ENCODE results near the gene STARD3NL.

Gene STARD3NL

DNA sequence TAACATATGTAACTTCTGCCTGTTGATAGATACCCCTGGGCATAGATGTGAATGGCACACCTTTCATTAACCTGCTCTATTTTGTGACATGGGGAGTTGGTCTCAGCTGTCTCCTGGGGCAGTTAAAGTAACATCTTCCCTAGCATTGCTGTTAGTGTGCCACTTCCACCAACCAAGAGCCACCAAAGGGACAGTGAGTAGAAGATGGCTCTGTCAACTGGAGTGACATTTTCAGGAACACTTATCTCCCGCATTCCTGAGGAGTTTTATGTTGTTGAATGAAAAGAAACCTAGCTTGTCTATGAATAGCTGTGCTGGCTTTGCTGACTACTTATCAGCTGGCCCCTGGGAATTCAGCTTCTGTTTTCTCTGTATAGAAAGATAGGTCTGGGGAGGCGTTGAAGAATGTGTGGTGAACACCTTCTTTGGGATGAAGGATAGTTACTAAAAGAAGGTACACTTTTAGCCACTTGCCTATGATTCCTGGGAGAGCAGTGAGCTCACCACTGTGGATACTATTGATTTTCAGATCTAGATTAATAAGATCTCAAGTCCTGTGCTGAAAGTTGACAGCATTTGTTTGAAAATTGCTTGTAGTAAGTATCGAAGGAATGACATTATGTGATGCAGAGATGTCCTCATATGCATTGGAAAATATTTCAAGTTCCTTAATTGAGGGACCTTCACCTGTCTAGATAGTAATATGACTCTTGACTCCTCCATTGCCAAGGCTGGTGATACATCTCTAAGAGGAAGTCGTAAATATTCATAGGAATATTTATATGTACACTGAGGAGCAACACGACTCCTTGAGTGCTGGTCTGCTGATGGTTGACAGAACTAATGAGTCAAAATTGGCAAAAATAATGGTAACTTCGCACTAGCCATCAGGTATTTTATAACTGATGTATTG is 7.6 kb downstream of the STARD3NL start:
- no peak for DNase-seq

DNA sequence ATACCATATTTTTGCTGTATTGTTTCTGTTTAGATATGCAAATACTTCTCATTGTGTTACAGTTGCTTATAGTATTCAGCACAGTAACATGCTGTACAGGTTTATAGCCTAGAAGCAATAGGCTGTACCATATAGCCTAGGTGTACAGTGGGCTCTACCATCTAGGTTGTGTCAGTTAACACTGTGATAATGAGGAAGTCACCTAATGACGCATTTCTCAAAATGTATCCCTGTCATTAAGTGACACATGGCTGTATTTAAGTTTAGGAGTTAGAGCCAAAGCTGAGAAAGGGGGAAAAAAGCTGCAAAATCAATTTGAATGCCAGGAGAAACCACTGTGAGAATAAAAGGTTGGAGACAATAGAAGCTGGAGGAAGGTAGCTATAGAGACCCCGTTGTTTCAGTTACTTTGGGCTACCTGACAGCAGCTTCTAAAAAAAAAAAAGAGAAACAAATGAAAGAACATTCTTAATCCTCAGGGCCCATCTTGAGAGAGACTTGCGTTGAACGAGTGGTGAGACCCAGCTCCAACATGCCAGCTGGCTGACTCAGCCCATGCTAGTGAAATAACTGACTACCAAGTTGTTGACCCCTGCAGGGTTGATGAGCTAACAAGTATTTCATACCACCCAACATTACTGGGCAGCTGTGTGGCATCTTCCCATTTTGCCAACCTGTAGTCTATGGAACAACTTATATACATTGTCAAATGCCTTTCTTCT is 8.7 kb downstream of the STARD3NL start:
- DNase-seq, result no peak

DNA sequence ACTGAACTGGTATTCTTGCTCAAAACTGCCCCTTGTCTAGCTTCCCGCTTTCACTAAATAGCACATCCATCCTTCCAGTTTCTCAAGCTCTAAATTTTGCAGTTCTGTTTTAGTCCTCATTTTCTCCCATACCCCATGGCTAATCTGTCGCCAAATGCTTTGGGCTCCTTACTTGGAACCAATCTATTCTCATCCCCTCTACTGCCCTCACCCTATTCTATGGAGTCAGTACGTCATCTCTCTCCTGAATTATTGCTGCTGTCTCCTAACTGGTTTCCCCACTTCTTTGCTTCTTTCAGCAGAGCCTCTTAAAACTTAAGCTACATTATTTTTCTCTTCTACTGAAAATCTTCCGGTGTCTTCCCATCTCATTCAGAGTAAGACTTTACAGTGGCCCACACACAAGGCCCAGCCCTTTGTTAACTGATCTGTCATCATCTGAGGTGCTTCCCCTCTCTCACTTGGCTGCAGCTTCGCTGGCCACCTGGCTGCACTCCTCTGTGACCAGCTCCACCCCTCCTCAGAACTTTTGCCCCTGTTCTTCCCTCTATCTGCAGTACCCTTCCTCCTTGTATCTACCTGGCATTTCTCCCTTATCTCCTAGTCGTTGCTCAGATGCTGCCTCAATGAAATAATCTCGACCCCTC is 9.9 kb downstream of the STARD3NL start:
- DNase-seq, result no peak

DNA sequence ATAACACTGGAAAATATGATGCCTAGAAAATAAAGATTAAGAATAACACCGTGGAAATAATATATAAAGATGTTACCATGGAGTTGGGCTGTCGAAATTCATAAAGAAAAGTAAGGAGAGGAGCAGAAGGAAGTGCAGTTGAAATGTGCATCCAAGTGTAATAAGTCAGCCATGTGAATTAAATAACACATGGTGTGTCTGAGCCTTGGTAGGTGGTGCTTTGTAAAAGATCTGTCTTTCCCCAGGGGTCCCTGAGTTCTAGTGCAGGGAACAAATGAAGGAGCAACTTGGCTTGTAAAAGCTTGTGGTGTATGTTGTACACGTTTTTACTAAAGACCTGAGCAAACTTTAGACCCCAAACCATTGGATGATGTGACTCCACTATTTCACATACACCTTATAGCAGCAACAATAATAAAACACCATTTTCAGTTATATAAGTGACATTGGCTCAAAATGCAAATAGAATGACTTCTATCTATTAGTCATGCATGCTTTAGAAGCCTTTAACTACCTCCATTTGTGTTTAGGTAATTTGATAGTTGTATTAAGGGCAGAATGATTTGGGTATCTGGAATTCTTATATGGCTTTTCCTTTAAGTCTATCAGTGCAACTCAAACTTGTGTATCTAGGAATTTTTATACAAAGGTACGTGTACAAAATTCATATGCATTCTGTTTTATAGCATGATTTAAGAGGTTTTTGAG is 11.3 kb downstream of the STARD3NL start:
- no peak for DNase-seq

DNA sequence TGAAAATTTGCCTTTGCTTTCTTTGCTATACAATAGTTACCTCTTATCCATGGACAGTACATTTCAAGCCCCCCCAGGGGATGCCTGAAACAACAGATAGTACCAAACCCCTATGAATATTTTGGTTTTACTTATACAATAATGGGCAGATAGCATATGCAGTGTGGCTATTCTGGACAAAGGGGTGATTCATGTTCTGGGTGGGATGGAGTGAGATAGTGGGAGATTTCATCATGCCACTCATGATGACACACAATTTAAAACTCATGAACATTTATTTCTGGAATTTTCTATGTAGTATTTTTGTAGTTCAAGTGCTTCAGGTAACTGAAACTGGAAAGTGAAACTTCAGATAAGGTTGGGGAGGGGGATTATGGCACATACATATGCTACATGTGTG is 12.0 kb downstream of the STARD3NL start:
- no peak for DNase-seq

DNA sequence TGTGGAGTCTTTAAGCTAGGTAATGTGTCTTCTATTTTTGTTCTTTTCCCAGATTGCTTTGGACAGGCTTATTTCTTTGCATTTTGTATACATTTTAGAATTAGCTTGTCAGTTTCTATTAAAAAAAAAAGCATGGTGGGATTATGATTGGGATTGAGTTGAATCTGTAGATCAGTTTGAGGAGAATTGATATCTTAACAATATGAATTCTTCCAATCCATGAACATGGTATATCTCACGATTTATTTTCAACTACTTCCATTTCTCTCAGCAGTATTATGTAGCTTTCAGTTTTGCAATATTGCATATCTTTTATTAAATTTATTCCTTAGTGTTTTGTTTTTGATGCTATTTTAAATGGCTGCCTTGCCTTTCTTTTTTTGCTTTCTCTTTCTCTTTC is 13.7 kb downstream of the STARD3NL start:
- no peak for DNase-seq

DNA sequence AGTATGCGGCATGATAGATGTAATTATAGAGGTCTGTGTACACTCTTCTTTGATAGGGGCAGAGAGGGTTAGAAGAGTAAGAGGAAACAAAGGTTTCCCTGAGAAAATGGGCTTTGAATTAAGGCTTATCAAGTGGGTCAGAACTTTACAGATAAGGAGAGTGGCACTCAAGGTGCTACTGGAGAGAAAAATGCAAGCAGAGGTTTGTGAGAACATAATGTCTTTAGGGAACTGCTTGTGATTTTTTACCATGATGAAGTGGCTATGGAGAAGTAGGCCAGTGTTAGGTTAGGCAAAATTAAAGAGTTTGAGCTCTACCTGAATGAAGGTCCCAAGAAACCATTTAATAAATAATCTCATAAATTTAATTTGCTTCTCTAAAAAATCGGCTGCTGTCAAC is 14.3 kb downstream of the STARD3NL start:
- no peak for DNase-seq

DNA sequence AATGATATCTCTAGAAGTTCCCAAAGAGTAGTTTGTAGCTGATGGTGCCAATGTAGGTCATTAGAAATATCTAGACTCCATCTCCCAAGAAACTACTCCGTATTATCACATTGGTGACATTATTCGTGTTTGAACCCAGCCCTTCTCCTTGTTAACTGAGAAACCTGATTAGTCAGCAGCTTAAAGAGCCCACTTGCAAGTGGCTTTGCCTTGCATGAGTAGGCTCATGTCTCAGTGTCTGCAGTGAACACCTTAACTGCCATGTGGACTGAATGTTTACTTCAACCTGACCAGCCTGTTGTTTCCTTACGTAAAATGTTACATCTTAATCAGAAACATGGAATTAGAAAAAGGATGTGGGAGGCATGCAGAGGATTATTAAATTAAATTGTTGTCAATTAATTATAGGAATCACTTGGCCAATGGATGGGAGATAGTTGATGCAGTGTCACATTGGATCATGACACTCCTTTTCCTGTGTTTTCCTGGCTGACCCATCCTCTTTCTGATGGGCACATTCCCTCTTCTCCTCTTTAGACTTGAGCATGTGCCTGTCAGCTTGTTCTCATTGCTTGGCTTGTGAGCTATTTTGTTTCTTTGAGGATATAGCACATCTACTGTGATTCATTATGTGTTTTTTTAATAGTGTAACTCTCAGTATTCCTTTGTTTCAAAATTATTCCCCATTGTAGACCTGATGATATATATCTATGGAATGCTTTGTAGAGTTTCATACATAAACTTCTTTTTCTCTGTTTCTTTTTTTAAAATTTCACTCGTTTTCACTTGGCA is 18.0 kb downstream of the STARD3NL start:
- no peak for DNase-seq

DNA sequence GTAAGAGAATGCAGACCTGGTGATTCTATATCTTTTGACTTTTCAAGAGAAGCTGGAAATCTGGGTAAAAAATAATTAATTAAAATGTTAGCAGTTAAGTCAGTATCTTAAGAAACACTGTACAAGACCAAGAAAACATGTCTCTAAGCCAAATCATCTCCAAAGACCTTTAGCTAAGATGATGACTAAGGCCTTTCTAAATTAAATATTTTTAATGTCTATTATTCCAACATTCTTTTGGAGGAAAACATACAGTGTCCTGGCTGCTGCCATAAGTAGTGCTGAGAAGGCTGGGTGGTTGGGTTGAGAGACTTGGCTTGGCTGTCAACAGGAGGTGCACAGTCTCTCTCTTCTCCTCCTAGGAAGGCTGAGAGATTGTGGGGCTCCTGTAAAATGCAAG is 20.3 kb downstream of the STARD3NL start:
- DNase-seq, result no peak

DNA sequence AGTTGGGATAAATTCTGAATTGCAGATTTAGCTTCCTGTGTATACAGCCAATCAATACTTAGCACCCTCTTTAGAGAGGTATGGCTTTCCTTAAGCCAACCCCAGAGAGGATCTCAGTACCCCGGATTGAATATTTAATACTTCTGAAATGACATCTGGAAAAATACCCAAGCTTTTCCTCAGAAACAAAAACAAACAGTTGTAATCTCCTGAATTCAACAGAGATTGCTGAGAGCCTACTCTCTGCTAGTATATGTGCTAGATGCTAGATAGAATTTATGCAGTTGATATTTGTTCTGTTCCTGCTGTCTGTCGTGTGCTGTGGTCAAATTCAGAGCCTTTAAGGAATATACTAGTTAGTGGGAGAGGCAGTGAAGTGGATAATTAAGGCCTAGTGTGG is 21.1 kb downstream of the STARD3NL start:
- DNase-seq, result no peak

DNA sequence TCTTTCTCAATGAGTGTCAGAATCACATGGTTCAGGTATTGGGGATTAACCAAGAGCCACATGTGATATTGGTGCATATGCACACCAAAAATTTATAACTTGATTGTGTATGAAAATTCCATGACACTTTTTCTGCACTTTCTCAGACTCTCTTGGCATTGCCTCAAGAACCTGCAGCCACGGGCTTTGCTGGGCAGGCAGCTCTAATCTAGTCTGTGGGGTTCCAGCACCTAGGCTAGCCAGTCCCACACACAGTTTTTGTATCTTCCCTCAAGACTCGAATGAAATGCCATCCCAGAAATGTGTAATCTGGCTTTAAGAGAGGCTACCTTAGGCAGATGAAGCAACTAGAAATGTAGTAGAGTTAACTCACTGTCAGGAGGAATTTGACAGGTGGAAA is 21.7 kb downstream of the STARD3NL start:
- DNase-seq, result no peak

DNA sequence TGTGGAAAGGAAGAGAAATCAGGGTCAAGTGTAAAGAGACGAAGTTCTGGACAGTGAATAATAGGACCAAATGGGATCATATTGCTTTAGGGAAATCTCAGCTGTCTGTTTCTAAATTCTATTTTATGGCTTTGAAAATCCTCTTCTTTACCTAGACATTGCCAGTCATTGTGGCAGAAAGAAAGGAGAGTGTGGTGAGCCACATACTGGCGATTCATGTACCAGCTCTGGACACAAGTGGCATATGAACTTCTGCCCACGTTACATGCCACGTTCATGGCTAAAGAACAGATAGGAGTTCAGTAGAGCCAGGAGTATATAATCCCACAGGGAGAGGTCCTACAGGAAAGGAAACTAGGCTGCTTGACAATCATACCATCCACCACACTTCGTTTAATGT is 28.0 kb downstream of the STARD3NL start:
- no peak for DNase-seq

DNA sequence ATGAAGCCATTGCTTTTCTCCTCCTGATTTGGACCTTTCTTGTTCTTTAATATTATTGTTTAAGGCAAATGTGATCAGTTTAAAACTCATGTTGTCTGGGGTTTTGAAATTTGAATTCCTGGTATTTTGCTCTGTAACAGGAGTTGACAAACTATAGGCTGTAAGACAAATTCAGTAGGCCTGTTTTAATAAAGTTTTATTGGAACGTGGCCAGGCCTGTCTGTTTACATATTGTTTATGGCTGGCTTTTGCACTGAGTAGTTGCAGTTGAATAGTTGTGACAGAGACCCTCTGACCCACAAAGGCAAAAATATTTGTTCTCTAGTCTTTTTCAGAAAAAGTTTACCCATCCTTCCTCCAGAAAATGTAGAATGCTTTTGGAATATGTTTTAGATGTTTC is 29.8 kb downstream of the STARD3NL start:
- DNase-seq, result no peak

DNA sequence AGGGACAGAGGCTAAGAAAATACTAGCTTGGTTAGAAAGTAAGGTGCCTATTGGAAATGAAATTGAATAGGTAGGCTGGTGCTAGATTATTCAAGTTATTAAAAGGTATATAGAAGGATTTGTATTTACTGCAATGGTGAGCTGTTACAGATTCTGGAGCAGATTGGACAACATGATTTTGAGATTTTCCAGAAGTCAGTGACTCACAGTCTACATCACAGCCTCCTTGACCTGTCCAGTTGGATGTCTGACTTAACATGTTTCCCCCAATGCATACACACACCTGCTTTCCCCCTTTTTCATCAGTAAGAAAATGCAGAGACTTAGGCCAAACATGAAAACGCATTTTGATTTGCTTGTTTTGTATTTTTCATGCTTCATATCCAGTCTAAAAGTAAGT is 33.4 kb downstream of the STARD3NL start:
- no peak for DNase-seq

DNA sequence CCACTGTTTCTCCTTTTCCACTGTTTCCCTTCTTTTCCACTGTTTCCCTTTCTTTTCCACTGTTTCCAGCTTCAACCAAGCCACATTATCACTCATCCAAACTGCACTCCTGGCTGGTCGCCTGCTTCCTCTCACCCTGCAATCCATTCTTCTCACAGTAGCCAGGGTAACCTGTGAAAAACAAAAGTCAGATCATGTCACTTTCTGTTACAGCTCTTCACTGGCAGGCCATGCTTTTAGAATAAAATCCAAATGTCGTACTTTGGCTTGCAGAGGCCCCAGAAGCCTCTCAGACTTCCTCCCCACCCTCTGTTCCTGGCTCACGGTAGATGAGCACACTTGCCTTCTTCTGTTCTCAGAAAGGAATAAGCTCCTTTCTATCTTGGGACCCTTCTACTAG is 33.9 kb downstream of the STARD3NL start:
- no peak for DNase-seq

DNA sequence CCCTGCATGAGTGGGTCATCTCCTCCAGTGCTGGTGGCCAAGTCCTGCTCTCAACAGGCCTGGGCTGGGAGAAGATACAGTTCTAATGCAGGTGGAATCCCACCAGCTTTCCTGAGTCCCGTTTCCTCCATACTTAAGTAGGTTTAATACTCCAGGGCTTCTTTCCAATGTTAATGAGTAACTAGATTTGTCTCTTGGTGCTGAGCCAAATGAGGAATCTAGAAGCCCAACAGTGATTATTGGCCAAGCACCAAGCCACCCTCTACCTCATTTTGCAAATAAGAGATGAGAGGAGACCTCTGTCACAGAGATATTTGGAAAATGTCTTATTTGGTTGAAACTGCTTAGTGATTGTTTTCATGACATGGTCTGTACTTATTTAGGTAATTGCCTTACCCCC is 37.1 kb downstream of the STARD3NL start:
- DNase-seq, result no peak

DNA sequence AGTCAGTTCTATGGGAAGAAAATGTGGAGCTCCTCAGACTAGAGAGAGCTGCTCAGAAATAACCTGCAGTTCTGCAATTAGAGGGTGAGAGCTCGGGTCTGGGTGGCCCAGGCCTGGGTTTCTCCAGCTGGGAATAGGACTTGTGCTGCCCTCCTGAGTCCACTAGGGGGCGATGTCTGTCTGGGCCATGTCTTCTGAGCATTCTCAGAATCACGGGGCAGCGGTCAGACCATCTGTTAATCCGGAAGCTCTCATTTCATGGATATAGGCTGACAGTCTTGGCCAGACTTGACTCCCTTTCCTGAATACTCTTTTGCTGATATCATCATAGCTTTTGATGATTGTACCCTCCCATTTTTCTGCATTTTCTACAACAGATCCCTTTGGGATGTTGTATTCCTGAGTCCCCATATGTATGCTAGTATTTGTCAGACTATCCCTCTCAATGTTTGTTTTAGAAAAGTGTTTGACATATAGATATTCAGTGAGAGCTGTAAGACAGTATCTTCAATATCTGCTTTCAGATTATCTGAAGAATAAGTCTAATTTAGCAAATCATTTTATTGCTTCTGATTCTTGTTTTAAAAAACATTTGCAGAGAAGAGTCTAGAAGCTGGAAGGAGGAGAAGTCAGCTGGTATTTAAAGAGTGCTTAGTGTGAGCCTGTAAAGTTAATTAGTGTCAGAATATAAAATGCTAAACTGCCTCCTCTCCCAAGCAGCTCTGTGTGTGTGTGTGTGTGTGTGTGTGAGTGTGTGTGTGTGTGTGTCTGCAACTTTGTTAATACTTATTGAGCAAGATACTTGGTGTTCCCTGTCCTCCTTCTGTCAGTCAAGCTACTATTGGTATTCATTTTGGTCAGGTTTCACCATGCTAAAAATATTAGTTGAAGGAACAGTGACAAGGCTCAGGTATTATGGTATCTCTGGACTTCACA is 38.0 kb downstream of the STARD3NL start:
- DNase-seq, result peak; percentile 84

DNA sequence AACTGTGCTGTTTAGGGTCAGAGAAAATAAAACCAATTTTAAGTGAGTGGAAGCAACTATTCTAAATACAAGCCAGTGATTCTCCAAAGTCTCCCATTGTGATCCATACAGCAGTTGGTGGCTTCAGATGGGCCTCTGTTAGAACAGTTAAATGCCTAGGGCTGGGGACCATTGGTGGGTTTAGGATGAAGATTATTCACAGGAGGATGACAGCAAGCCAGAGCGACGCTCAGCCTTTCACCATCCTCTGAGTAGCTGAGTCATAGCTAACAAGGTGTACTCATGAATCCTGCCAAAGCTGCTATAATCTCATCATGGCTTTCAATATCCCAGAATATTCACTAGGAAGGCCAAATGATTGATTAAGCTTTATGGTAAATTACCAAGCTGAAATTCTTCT is 39.6 kb downstream of the STARD3NL start:
- DNase-seq, result no peak

DNA sequence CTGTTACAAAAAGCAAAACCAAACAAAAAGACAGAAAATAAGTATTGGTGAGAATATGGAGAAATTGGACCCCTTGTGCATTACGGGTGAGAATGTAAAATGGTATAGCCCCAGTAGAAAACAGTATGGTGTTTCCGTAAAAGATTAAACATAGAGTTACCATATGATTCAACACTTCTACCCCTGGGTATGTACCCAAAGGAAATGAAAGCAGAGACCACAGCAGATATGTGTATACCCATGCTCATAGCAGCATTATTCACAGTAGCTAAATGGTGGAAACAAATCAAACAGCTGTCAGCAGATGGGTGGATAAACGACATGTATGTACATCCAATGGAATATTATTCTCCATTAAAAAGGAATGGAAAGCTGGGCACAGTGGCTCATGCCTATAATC is 42.4 kb downstream of the STARD3NL start:
- peak; percentile 52 for DNase-seq

DNA sequence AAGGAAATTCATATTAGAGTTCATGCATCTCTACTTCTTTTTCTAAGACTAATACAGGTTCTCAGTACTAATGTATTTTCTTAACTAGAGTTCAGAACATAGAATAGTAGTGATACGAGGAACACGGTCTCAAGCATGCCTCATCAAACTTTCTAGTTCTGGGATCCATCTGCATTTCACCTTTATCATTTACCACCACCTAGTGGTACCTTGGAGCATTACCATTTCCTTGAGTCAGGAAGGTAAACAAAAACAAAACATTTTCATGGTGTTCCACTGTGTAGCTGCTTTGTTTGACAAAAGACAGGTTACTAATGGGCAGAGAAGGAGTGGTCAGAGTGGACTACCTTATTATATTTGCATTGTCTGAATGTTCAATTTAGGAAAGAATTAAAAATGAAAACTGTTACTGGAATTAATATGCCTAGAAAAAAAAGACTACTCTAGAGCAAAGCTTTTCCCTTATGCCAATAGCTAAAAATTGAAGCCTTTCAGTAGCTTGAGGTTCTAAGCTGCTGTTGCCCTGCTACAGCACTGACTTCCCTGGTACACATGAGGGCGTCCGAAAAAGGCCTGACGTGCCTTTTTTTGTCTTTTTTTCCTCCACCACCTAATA is 44.5 kb downstream of the STARD3NL start:
- DNase-seq, result peak; percentile 82

DNA sequence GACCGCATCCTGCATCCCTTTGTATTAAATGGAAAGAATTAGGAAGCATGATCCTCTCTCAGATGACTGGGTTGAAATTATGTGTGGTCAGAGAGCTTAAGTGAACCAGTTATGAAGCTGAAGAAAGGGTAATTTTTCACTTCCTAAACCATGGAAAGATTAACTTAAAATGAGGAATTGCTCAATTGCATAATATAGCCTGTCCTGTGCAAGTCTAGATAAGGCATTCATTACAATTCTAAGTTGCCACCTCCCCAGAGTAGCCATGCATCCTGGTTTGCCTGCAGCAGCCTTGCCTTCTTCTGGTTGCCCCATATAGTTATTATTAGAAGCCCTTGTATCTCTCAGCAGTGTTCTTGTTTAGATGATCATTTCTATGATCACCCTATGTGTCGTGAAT is 45.3 kb downstream of the STARD3NL start:
- DNase-seq, result no peak
